Thoracic aorta (tissue), 2 donors: ENCODE data around the gene CD19. TPM values are rescaled to one million over a fixed set of nuclear protein-coding genes. Genes with fewer than 3 reads are reported as not detected.

ENCODE experiments used
- ATAC-seq: fragments of 150-250 bp; one replicate; pipeline ENCODE4 v1.8.0; 2017; ENCODE audit warnings: low read depth; ENCODE audit not compliant: insufficient number of reproducible peaks, low FRiP score
- DNase-seq: peaks from one replicate; pipeline ENCODE4 v3.0.0-alpha.2; 2020; ENCODE audit warnings: low spot score
- H3K27ac ChIP-seq, 2 donors: fragments of 200-600 bp; sonication (generic); 1 replicate in 1 of 2; 2 replicates in 1 of 2; pipeline ENCODE4 v1.5.1; 2016; ENCODE audit warnings: mild to moderate bottlenecking in 2 of 2, moderate library complexity in 2 of 2
- H3K27me3 ChIP-seq: fragments of 200-600 bp; sonication (generic); replicated peaks from 2 replicates; pipeline ENCODE4 v1.6.0; 2016; ENCODE audit warnings: mild to moderate bottlenecking; ENCODE audit not compliant: insufficient read depth
- H3K36me3 ChIP-seq: fragments of 200-600 bp; sonication (generic); one replicate; pipeline ENCODE4 v1.5.1; 2016
- H3K4me1 ChIP-seq, 2 donors: fragments of 200-600 bp; sonication (generic); 1 replicate in 1 of 2; 2 replicates in 1 of 2; pipeline versions ENCODE4 v1.5.1 to v1.6.0; 2016; ENCODE audit warnings: low read depth in 2 of 2, mild to moderate bottlenecking in 1 of 2; ENCODE audit not compliant: control insufficient read depth in 1 of 2
- H3K4me3 ChIP-seq: fragments of 200-600 bp; sonication (generic); 2 replicates; pipeline ENCODE4 v1.5.1; 2016; ENCODE audit warnings: mild to moderate bottlenecking
- H3K9me3 ChIP-seq: fragments of 200-600 bp; sonication (generic); 2 replicates; pipeline ENCODE4 v1.5.1; 2016
- total RNA-seq, 2 donors: library from RNA; depleted of rRNA; stranded (reverse); fragments of >200 nt; gene quantifications; one replicate each; pipeline versions ENCODE4 v1.1.0 to v1.2.3, GENCODE V29; 2016
- TF ChIP-seq, protein P1 (sequence below): fragments of 200-600 bp; sonication (generic); IDR thresholded peaks from one replicate; pipeline ENCODE4 v1.5.1; 2019; ENCODE audit warnings: antibody characterized with exemption

The CD19 gene
- total RNA-seq, 2 donors from 2014 or later, result not detected

DNA sequence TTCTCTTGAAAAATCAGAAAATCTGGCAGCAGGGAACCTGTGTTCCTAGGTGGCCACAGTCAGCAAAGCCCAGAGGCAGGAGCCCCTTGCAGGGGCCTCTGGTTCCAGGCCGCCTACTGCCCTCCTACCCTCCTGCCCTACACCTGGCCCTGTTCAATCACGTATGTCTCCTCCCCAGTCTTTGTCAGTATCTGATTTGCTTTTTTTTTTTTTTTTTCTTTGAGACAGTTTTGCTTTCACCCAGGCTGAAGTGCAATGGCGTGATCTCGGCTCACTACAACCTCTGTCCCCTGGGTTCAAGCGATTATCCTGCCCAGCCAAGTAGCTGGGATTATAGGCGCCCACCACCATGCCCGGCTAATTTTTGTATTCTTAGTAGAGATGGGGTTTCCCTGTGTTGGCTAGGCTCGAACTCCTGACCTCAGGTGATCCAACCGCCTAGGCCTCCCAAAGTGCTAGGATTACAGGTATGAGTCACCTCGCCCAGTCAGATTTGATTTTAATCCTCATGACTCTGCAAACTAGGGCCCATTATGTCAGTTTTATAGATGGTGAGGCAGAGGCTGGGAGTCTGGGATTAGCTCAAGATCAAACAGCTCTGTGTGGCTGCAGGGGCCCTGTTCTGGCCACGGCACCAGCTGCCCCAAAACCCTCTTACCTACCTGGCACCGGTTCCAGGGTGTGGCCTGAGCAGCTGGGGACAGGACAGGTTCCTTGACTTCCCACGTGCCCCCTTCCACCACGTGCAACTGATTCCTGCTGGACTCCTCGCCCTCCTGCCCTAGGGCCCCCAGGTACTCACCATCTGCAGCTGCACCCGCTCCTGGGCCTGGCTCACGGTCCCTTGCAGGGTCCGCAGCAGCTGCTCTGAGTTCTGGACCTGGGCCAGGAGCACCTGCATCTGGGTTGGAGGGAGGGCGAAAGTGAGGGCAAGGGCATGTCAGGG lies 21.4 kb upstream of the CD19 start:
- TF ChIP-seq, protein P1, sequence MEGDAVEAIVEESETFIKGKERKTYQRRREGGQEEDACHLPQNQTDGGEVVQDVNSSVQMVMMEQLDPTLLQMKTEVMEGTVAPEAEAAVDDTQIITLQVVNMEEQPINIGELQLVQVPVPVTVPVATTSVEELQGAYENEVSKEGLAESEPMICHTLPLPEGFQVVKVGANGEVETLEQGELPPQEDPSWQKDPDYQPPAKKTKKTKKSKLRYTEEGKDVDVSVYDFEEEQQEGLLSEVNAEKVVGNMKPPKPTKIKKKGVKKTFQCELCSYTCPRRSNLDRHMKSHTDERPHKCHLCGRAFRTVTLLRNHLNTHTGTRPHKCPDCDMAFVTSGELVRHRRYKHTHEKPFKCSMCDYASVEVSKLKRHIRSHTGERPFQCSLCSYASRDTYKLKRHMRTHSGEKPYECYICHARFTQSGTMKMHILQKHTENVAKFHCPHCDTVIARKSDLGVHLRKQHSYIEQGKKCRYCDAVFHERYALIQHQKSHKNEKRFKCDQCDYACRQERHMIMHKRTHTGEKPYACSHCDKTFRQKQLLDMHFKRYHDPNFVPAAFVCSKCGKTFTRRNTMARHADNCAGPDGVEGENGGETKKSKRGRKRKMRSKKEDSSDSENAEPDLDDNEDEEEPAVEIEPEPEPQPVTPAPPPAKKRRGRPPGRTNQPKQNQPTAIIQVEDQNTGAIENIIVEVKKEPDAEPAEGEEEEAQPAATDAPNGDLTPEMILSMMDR, result no peak
- no peak for DNase-seq
- Histone ChIP-seq H3K9me3 (no peaks in the 10 kb centered on the region), H3K4me3 (no peak overlapping the region), H3K4me1 (no peaks in the 10 kb centered on the region), H3K27me3 (no peaks in the 10 kb centered on the region), H3K27ac (no peak overlapping the region), H3K36me3 (peaks cover 13% of the 10 kb centered on the region)
- ATAC-seq, result no peak

DNA sequence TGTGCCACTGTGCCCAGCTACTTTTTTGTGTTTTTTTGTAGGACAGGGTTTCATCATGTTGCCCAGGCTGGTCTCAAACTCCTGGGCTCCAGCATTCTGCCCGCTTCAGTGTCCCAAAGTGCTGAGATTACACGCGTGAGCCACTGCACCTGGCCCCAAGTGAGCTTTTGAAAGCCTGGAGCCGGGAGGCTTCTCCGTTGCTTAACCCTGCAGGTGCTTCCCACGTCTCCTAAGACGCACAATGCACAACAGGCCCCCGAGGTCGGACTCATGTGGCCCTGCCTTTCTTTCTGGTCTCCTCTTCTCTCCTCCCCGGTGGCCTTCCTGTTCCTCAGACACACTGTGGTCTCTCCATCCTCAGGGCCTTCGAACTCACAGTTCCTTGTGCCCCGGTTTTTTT lies 19.2 kb upstream of the CD19 start:
- no peaks in the 10 kb centered on the region for H3K27me3 ChIP-seq
- H3K4me3 ChIP-seq, result no peak overlapping the region
- no peaks in the 10 kb centered on the region for H3K9me3 ChIP-seq
- no peaks in the 10 kb centered on the region for H3K4me1 ChIP-seq
- no peak for DNase-seq
- TF ChIP-seq, protein P1, result no peak
- no peak overlapping the region for H3K27ac ChIP-seq
- H3K36me3 ChIP-seq, result peaks cover 18% of the 10 kb centered on the region
- ATAC-seq, result no peak

DNA sequence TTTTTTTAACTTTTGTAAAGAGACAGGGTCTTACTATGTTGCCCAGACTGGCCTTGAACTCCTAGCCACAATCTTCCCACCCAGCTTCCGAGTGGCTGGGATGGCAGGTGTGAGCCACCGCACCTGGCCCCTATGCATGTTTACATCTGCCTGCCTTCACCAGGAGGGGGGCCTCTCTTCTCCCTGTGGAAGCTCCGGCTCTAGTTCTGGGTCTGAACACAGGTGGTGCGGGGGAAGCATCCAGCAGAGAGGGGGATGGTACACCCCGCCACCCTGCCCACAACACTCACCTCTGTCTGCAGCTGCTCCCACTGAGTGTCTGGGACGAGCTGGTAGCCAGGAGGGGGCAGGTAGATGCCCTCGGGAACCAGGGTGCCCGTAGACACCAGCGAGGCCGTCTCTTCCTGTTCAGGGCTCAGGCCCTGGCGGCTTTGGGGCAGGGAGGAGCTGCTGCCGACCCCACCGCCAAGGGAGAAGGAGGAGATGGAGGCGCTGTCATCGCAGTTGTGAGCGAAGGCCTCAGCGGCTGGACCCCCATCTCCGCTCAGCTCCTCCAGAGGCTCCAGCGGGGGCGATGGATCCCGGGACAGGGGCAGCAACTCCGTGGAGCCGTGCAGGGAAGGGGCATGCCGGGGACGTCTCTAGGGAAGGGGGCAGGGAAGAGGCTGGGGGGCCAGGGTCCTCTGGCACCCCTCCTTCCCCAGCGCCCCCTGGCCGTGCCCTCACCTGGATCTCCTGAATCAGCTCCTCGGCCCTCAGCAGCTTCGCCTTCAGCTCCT lies 17.6 kb upstream of the CD19 start:
- Histone ChIP-seq H3K27ac (no peak overlapping the region), H3K9me3 (no peaks in the 10 kb centered on the region), H3K4me1 (no peaks in the 10 kb centered on the region), H3K4me3 (no peak overlapping the region), H3K27me3 (no peaks in the 10 kb centered on the region), H3K36me3 (peaks cover 23% of the 10 kb centered on the region)
- TF ChIP-seq, protein P1, result no peak
- no peak for ATAC-seq
- no peak for DNase-seq

DNA sequence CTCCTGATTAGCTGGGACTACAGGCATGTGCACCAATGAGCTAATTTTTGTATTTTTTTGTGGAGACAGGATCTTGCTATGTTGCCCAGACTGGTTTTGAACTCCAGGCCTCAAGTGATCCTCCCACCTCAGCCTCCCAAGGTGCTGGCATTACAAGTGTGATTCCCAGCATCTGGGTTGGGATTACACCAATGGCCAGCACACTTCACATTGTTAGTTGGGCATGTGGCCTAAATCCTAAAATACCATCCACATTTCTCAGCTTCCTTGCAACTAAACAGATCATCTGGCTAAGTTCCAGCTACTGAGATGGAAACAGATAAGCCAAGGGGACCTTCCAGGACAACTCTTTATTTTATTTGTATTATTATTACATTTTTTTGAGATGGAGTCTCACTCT lies 16.6 kb upstream of the CD19 start:
- DNase-seq (no peak), ATAC-seq (no peak)
- peaks cover 21% of the 10 kb centered on the region for H3K36me3 ChIP-seq

More for the DNA sequence above, 16.6 kb upstream of the CD19 start:
- Histone ChIP-seq H3K9me3 (no peaks in the 10 kb centered on the region), H3K4me3 (no peak overlapping the region), H3K27ac (no peak overlapping the region), H3K27me3 (no peaks in the 10 kb centered on the region), H3K4me1 (no peaks in the 10 kb centered on the region)
- TF ChIP-seq, protein P1, result no peak
